NAMALWA (cell line): Measurements from ENCODE around the gene LYPD6B.
"Not testable (repeated sequence)": the region's sequence is repeated elsewhere in the genome, so short reads cannot be mapped to it uniquely, and the experiment has no call there.

Source experiments
- DNase-seq: peaks from one replicate; pipeline ENCODE4 v3.0.0-alpha.2; 2015; ENCODE audit warnings: low spot score

LYPD6B gene

DNA sequence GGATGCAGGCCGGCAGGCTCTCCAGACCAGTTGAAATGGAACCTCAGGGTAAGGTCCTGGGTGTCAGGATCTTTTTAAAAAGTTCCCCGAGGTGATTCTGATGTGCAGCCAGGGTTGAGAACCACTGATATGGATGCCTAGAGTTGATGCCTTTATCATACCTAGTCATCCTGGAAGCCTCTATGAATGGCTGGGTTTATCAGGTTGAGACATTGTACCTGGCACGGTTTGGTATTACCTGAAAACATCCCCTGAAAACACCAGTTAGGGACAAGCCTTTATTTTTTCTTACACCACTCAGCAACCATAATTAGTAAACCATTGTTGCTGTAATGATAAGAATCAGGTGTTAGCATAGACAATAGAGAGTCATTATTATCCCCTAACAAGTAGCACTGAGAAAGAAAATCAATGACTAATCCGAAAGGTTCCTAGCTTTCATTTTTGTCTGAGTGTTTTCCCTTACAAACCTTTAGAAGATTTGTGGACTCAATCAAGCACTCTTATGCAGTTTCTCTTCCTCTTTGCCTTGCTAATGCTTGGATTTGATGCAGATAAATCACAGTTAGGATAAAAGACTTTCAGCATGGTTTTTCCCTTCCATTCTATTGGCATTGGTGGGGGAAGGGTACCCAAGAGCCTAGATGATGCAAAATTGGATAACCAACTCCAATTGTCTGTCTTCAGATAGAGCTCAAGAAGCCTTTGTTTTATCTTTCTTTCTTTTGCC is 175.4 kb downstream of the LYPD6B start:
- DNase-seq, result no peak

DNA sequence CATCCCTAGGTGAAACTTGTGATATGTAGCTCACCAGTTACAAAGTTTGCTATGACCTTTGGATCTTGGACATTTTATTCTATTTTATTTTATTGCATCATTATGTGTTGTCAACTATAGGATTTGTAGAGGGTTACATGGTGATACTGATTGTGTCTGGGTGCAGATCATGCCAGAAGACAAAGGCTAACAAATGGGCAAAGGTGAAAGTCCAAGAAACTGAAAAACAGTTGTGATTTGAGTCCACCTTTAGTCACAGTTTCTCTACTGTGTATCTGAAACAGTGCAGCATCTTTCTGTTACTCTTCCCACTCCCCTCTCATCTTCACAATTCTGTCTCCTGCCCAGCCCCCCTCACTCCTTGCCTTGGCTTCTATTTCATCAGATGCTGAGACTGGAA is 180.0 kb downstream of the LYPD6B start:
- DNase-seq, result no peak

DNA sequence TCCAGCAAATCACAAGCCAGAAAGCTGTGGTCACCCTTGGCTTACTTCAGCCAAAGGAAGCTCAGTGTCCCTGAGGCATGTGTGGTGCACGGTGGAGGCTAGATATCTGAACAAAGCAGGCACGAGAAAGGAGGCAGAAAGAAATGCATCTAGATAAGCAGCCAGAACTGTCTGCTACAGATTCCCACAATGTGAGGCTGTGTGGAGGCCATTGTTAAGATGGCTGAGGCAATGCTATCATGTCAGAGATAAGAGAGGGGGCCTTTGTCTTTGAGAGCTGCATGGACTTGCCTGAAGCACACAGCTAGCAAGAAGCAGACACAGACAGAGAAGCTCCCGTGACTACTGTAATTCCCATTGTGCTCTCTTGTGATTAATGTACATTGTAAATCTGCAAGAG is 181.4 kb downstream of the LYPD6B start:
- DNase-seq, result no peak

DNA sequence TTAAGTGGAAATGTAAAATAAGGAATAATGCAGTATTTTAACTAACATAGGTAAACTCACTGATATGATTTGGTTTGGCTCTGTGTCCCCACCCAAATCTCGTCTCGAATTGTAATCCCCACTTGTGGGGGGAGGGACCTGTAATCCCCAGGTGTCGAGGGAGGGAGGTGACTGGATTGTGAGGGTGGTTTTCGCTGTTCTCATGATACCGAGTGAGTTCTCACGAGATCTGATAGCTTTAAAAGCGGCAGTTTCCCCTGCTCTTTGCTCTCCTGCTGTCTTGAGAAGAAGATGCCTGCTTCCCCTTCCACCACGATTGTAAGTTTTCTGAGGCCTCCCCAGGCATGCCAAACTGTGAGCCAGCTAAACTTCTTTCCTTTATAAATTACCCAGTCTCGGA is 182.5 kb downstream of the LYPD6B start:
- no peak for DNase-seq

DNA sequence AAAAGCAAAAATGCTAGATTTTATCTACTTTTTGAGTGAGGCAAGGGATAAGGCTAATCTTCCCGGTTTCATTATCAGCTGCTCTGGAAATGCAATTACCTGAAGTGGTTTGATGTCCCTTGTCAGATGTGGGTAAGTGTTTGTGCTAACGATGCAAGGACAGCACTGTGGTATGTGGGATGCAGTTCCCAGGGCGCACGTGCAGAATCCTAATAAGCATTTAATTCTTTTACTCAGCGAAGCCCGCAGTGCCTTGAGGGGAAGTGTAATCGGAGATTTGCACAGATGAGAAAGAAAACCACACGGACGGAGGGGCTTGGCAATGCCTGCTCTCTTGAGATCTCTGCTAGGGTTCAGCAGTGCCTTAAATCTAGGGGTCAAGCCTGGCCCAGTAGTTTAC is 183.4 kb downstream of the LYPD6B start:
- no peak for DNase-seq

DNA sequence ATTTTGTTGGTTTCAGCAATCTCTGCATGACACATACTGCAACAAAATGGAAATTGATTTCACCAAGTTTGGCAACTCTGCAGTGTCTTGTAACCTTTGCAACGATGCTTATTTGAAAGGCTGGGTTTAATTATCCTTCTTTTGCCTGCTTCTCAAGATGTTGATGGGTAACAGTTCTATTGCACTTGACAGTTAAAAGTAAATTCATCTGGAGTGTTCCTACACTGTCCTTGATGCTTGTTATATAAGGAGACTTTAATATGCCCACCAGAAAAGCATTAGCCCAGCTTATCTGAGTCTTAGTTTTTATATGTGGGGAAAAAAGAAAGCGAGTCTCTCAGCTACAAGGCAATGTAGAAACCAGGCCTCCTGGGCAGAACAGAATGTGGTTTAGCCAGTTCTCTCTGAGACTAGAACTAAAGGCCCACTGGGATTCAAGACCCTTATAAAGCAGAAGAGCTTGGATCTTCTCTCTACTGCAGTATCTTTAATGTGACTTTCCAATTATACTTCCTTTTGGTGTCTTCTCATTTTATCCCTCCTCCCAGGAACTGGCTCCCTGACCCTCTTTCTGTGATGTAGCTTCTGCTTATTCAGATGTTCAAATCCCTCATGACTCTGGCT is 185.1 kb downstream of the LYPD6B start:
- no peak for DNase-seq

DNA sequence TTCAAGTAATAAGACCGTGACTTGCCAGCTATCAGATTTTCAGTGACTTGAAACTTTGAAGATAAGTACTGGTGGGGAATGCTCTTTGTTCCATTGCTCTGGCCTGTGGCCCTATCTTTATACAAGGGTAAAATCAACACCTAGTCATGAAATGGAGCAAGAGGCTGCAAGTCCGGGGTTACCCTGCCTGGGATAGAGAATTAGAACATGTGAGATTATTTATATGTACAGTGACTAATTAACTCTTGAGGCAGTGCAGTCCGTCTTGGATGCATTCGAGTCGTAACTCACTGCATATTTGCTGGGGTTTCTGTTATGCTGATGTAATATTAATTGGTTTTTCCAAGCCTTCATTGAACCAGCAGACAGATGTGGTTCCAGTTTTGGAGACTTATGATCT is 186.0 kb downstream of the LYPD6B start:
- DNase-seq, result no peak

DNA sequence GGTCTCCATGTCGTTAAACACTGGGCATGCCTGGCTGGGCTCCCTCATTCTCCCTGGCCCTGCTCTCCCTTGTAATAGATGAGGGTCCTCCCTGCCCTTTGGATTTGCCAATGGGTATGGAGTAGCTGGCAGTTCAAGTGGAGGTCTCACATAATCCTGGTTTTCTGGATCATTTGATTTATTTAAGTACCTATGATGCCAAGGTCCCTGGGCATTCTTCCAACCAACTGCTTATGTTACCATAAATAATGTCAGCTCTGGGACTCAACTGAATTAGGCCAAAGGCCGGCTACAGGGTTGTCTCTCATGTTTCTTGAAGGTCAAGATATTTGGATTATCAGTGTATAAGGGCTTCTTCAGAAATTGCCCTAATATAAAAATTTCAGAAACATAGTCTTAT is 186.9 kb downstream of the LYPD6B start:
- no peak for DNase-seq

DNA sequence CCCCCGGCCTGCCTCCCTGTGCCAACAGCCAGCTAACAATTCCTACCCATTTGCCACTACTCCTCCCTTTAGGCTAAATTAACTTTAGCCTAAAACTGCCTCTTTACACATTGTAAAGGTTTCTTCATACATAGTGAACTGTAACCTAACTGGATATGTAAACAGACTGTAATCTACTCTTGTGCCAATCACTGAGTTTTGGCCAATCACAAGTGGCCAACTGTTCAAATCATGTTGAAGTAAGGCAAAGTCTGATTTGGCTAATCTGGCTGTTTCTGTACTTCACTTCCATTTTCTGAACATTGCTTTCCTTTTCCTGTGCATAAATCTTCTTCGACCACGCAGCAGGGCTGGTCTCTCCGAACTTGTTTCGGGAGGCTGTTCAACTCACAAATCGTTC is 188.3 kb downstream of the LYPD6B start:
- DNase-seq, result no peak

DNA sequence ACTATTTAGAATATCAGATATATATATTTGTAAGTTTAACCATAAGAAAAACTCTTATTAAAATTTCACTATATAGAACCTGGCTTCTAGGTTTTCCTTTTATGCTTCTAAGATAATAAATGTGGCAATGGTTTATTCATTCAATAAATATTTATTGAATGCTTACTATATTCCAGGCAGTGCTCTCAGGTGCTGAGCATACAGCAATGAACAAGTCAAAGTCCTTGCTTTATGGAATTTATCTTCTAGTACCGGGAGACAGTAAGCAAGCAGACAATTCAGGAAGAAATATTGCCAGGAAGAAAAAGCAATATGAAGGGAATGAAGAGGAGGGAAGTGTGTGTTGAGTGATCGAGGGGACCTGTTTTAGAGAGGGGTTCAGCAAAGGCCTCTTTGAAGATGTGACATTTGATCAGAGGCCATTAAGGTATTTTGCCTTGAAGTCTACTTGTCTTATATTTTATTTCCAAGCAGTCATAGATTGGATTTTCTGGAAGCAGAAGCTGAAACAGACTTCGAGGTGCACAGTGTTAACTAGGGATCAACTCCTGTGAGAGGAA is 197.4 kb downstream of the LYPD6B start:
- no peak for DNase-seq

DNA sequence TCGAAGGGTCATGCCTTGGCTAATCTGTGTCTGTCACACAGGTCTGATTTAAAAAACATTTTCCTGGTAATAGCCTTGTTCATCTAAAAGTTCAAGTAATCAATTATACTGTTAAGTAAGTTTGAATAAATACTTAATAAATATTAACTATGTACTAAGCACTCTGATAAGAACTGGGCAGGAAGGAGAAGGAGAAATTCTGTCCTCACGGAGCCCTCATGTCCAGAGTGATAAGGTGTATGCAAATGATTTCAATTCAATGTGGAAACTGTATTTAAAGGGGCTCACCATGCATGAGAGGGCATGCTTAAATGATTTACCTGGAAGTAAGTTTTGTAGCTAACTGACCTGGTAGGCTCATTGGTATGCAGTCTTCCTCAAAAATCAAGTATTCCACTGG is 197.9 kb downstream of the LYPD6B start:
- DNase-seq, result no peak

DNA sequence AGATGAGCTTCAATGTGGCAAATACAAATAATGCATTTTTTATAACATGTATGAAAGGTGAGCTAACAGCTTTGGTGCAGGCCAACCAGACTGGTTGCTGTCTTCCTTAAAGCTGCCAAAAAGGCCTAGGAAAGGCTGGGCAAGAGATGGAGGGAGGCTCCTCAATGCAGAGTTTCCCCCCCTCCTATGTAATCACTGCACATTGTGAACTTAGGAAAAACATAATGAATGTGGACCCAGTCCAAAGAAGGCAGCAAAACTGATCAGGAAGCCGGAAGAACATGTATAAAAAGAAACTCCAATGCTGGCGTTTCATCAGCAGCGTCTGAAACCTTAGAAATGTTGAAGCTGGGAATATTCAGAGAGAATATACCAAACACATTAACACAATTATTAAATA is 207.7 kb downstream of the LYPD6B start:
- no peak for DNase-seq

DNA sequence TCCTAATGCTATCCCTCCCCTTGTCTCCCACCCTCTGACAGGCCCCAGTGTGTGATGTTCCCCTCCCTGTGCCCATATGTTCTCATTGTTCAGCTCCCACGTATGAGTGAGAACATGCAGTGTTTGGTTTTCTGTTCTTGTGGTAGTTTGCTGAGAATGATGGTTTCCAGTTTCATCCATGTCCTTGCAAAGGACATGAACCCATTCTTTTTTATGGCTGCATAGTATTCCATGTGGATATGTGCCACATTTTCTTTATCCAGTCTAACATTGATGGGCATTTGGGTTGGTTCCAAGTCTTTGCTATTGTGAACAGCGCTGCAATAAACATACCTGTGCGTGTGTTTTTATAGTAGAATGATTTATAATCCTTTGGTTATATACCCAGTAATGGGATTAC is 212.9 kb downstream of the LYPD6B start:
- DNase-seq, result not testable (repeated sequence)

DNA sequence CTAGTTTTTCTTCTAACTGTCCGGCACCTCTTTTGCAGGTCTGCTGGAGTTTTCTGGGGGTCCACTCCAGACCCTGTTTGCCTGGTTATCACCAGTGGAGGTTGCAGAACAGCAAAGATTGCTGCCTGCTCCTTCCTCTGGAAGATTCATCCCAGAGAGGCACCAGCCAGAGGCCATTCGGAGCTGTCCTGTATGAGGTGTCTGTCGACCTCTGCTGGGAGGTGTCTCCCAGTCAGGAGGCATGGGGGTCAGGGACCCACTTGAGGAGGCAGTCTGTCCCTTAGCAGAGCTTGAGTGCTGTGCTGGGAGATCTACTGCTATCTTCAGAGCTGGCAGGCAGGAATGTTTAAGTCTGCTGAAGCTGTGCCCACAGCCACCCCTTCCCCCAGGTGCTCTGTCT is 218.4 kb downstream of the LYPD6B start:
- not testable (repeated sequence) for DNase-seq

DNA sequence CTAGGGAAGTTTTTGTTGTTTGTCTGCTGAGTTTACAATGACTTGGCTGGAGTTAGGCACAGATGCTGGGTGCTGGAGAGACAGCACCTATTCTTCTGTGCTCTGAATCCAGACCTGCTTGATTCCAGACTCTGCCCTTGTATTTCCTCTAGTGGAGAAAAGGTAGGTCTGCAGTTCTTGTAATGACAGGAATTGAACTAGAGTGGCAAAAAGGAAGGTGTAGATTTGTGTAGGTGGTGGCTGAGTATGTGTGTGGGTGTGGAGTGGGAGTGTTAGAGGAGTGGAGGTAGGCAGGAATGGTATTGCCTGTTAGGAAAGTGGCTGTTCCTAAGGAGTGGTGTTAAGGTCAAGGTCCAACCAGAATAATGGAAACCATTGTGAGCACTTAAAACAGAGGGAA is 220.0 kb downstream of the LYPD6B start:
- DNase-seq, result no peak

DNA sequence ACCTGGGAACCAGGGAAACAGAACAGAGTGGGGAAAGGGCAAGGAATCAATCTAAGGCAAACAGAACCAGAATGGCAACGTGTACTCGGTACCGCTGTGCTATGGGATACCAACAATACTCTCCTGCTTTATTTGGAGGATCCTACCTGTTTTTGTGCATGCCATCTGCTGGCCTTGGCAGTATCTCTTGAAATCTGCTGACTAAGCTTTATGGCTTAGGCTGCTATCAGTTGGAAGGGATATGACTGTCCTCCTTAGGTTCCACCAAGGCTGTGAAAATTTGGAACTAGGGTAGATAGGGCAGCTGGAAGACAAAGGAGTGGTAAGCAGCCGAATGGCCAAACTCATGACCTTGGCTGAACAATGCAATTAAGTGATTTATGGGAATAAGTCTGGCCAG is 220.6 kb downstream of the LYPD6B start:
- DNase-seq, result no peak

DNA sequence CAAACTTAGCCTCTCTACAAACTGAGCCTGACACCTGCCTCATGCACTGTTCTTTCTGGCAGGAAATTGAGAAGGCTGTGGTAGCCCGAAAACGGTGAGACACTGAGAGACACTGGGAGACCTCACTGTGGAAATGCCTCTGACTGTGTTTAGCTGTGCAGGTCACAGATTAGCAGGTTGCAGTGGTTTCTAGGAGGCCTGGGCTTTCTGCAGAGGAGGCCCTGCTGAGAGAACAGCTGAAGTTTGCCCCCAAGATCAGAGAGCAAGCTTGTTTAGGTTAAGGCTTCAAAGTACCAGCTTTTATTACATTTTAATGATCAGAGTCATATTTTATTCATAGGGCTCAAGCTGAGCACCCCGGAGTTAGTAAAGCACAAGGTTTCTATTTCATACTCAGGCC is 223.2 kb downstream of the LYPD6B start:
- DNase-seq, result no peak
